GM12878 (cell line): Measurements from ENCODE around the gene MMRN1. TPM values are rescaled to one million over a fixed set of nuclear protein-coding genes. Genes with fewer than 3 reads are reported as not detected.
A peak's percentile ranks its signal among the peaks of the same experiment; 100 is the strongest.

Experiments
- ATAC-seq: fragments of 200-7000 bp; cut with Tn5 transposase; 3 replicates; pipeline ENCODE4 v1.9.1; 2020; ENCODE audit warnings: mild to moderate bottlenecking, moderate library complexity
- BruUV-seq: library from RNA; stranded (reverse); fragments of 400-500 nt; replicated peaks from 2 replicates; lab custom pipeline; 2021; lab: Mats Ljungman, UMichigan
- CTCF ChIA-PET: fragments of 300-600 bp; sonication (Branson Sonifier 250); formaldehyde crosslinking; extraction: SDS; loops from one replicate; lab custom pipeline; 2021; ENCODE audit warnings: inconsistent platforms; lab: Yijun Ruan, JAX
- POLR2A ChIA-PET: fragments of 350-600 bp; formaldehyde crosslinking; extraction: SDS; loops from one replicate; lab custom pipeline; 2021; ENCODE audit warnings: inconsistent platforms; lab: Charles Lee
- RAD21 ChIA-PET: fragments of 300-600 bp; sonication (Branson Sonifier 250); formaldehyde crosslinking; loops from one replicate; lab custom pipeline; 2023; ENCODE audit warnings: antibody characterized with exemption; ENCODE audit not compliant: unreplicated experiment; lab: Charles Lee
- SMC1A ChIA-PET: fragments of 300-600 bp; sonication (Branson Sonifier 250); formaldehyde crosslinking; loops from one replicate; lab custom pipeline; 2023; ENCODE audit not compliant: unreplicated experiment, uncharacterized antibody; lab: Charles Lee
- DNase-seq: peaks from one replicate; pipeline ENCODE4 v3.0.0-alpha.2; 2011; ENCODE audit warnings: low read depth, low spot score
- FAIRE-seq: peaks from 3 replicates; lab custom pipeline; 2011; peaks lifted over from hg19 to GRCh38; lab: Jason Lieb, UNC
- H2AFZ ChIP-seq: 2 replicates; pipeline ENCODE4 v1.6.0; 2011; ENCODE audit warnings: low read depth, low read length, control low read depth; ENCODE audit not compliant: control insufficient read depth
- H3K27ac ChIP-seq: 2 replicates; pipeline ENCODE4 v1.5.1; 2011; ENCODE audit warnings: control low read depth; ENCODE audit not compliant: control insufficient read depth, insufficient read depth
- H3K27me3 ChIP-seq, 2 experiments: replicated peaks in 1 of 2; 2 replicates each; pipeline versions ENCODE4 v1.6.0 to v1.6.1; 2011; ENCODE audit warnings: low read length in 1 of 2; ENCODE audit not compliant: control insufficient read depth in 2 of 2, insufficient read depth in 2 of 2
- H3K36me3 ChIP-seq, 2 experiments: 2 replicates each; pipeline ENCODE4 v1.5.1; 2011; ENCODE audit warnings: low read length in 1 of 2; ENCODE audit not compliant: control insufficient read depth in 2 of 2, insufficient read depth in 2 of 2
- H3K4me1 ChIP-seq: 2 replicates; pipeline ENCODE4 v1.6.1; 2011; ENCODE audit warnings: mild to moderate bottlenecking, low read length, moderate library complexity, mixed read lengths; ENCODE audit not compliant: control insufficient read depth, insufficient read depth
- H3K4me2 ChIP-seq: 2 replicates; pipeline ENCODE4 v1.6.0; 2011; ENCODE audit warnings: control low read depth; ENCODE audit not compliant: control insufficient read depth, insufficient read depth
- H3K4me3 ChIP-seq: fragments of 200-600 bp; sonication (generic); 2 replicates; pipeline ENCODE4 v1.5.1; 2016
- H3K79me2 ChIP-seq: 2 replicates; pipeline ENCODE4 v1.6.0; 2011; ENCODE audit warnings: low read length; ENCODE audit not compliant: control insufficient read depth, insufficient read depth
- H3K9ac ChIP-seq: 2 replicates; pipeline ENCODE4 v1.8.0; 2011; ENCODE audit warnings: low read length, control low read depth, mixed read lengths; ENCODE audit not compliant: control insufficient read depth, insufficient read depth
- H3K9me3 ChIP-seq: replicated peaks from 3 replicates; pipeline ENCODE4 v1.5.1; 2011; ENCODE audit warnings: mild to moderate bottlenecking, low read length; ENCODE audit not compliant: control insufficient read depth, insufficient read depth
- H4K20me1 ChIP-seq: 2 replicates; pipeline ENCODE4 v1.6.0; 2011; ENCODE audit not compliant: control insufficient read depth, insufficient read depth
- BHLHE40 ChIP-seq, 2 experiments: fragments of 450-650 bp in 1 of 2; IDR thresholded peaks; 2 replicates each; pipeline ENCODE4 v1.6.1; 2011 to 2017; ENCODE audit warnings: low read depth in 2 of 2, borderline replicate concordance in 1 of 2, improper control_type of control experiment in 1 of 2, low read length in 1 of 2, mild to moderate bottlenecking in 1 of 2
- HDGF ChIP-seq: fragments of 450-650 bp; IDR thresholded peaks from 2 replicates; pipeline ENCODE4 v1.6.1; 2016; ENCODE audit warnings: antibody characterized with exemption
- IRF4 ChIP-seq: IDR thresholded peaks from 2 replicates; pipeline ENCODE4 v1.6.1; 2011; ENCODE audit warnings: low read depth, low read length
- MYC ChIP-seq: IDR thresholded peaks from 2 replicates; pipeline ENCODE4 v1.6.1; 2011; ENCODE audit warnings: mild to moderate bottlenecking, low read length, moderate library complexity, inconsistent platforms; ENCODE audit not compliant: insufficient read depth, insufficient replicate concordance, insufficient read length, severe bottlenecking
- NBN ChIP-seq: fragments of 450-650 bp; IDR thresholded peaks from 2 replicates; pipeline ENCODE4 v1.6.1; 2016
- NFIC ChIP-seq: IDR thresholded peaks from 2 replicates; pipeline ENCODE4 v1.6.1; 2012; ENCODE audit warnings: low read depth, mild to moderate bottlenecking, inconsistent platforms, low read length, moderate library complexity
- PML ChIP-seq: IDR thresholded peaks from 2 replicates; pipeline ENCODE4 v1.6.1; 2012; ENCODE audit warnings: low read length, inconsistent platforms
- SREBF2 ChIP-seq: IDR thresholded peaks from 2 replicates; pipeline ENCODE4 v1.6.1; 2012; ENCODE audit warnings: mild to moderate bottlenecking, low read length
- SUZ12 ChIP-seq: fragments of 200-600 bp; sonication (generic); IDR thresholded peaks from one replicate; pipeline ENCODE4 v1.6.1; 2018; ENCODE audit warnings: antibody characterized with exemption, mild to moderate bottlenecking; ENCODE audit not compliant: unreplicated experiment
- WGBS: methylation state at CpG from one replicate; pipeline ENCODE4 v1.1.6; 2016; ENCODE audit warnings: low lambda C conversion rate; ENCODE audit not compliant: insufficient replicate concordance, insufficient coverage; ENCODE audit errors: missing lambda C conversion rate; 5-methylcytosine and 5-hydroxymethylcytosine counted together
- in situ Hi-C: fragments of 300-500 bp; cut with MboI; formaldehyde crosslinking; loops from 9 replicates; pipeline ENCODE4 v1.14.3; 2018; ENCODE audit warnings: mixed read lengths
- intact Hi-C: fragments of 100-400 bp; cut with micrococcal nuclease; formaldehyde crosslinking; loops from one replicate; pipeline ENCODE4 v1.14.2; 2022; ENCODE audit not compliant: unreplicated experiment
- polyA plus RNA-seq, 11 experiments: library from polyadenylated mRNA; depleted of rRNA in 4 of 11; unstranded in 6 of 11; stranded (reverse) in 5 of 11; fragments of >200 nt; fragmentation: Nextera tagmentation in 4 of 11; fragmentation: Illumina TruSeq in 1 of 11; extraction: Ambion mirVana in 4 of 11; extraction: Trizol in 1 of 11; gene quantifications; 1 replicate in 1 of 11; 2 replicates in 10 of 11; pipeline versions ENCODE4 v1.2.1 to v1.2.3, GENCODE V29; 2011 to 2016; ENCODE audit warnings: inconsistent platforms in 2 of 11, missing spikeins in 2 of 11, low read depth in 1 of 11
- total RNA-seq, 4 experiments: library from RNA; depleted of rRNA in 3 of 4; stranded (reverse); fragments of >200 nt in 3 of 4; fragmentation: Illumina TruSeq in 1 of 4; extraction: Trizol in 1 of 4; gene quantifications; 2 replicates each; pipeline versions ENCODE4 v1.2.1 to v1.2.3, GENCODE V29; 2013 to 2021

MMRN1 gene
- total and polyA plus RNA-seq, 10 of the 15 experiments (the other 5 are each of a cell fraction or from before 2014, with no cell fraction given), result 0.50 to 3.9 (median 0.78) TPM

GRCh38 chr4:89897867-89898266 is 3.2 kb downstream of the MMRN1 start:
- CTCF ChIA-PET, result interaction anchor here (0.9 to 3.3 kb wide), 5 partner anchors 10 to 240 kb away, joined by 3 to 14 read pairs (median 3); no protein-coding TSS in a partner anchor
- DNase-seq, result no peak
- in situ Hi-C loops, result no loop called here
- Histone ChIP-seq H3K9ac (no peak overlapping the region), H2AFZ (no peak overlapping the region), H3K9me3 (no peaks in the 10 kb centered on the region), H3K79me2 (no peaks in the 10 kb centered on the region), H3K4me3 (no peak overlapping the region), H3K36me3 (no peaks in the 10 kb centered on the region), H3K27me3 (no peaks in the 10 kb centered on the region), H3K27ac (no peak overlapping the region), H3K4me1 (no peaks in the 10 kb centered on the region), H3K4me2 (no peak overlapping the region), H4K20me1 (no peaks in the 10 kb centered on the region)
- ATAC-seq, result no peak
- intact Hi-C loops, result loop anchor here (5.0 kb wide), 1 partner anchor 61 kb away; the partner anchor contains the start of gene SNCA
- TSS peak; percentile 89 for BruUV-seq
- SMC1A ChIA-PET, result interaction anchor here (2.3 kb wide), 1 partner anchor 9 kb away, joined by 5 read pairs; no protein-coding TSS in a partner anchor
- WGBS, result 0% methylated on average over 1 of the region's 1 CpG
- TF ChIP-seq MYC (no peak), PML (no peak), IRF4 (no peak), HDGF (no peak), BHLHE40 (IDR thresholded peaks at IDR 0.05; ENCODE audit: borderline replicate concordance in 1 of 2, low read depth in 2 of 2, low read length in 1 of 2) (no peak), SREBF2 (no peak), SUZ12 (no peak), NBN (no peak), NFIC (no peak)
- POLR2A ChIA-PET, result interaction anchor here (0.6 kb wide), 1 partner anchor 933 kb away, joined by 3 read pairs; no protein-coding TSS in a partner anchor
- FAIRE-seq, result no peak
- RAD21 ChIA-PET, result interaction anchor here (0.8 kb wide), 2 partner anchors 11 to 15 kb away, joined by 3 read pairs; no protein-coding TSS in a partner anchor
